ENCODE data around the gene PPP2R3A. TPM values are rescaled to one million over a fixed set of nuclear protein-coding genes. Genes with fewer than 3 reads are reported as not detected.
"Not testable (repeated sequence)": the region's sequence is repeated elsewhere in the genome, so short reads cannot be mapped to it uniquely, and the experiment has no call there.

Gene PPP2R3A
- total and polyA plus RNA-seq, 2 donors, result 0.80 to 1.1 TPM

GRCh38 chr3:136189043-136189442 lies 223.5 kb downstream of the PPP2R3A start:
- H3K36me3 ChIP-seq (ENCODE audit: control insufficient read depth in 2 of 2, insufficient read depth in 2 of 2, low read length in 1 of 2), result peaks cover 0 to 7% of the 10 kb centered on the region in 2 donors
- peaks cover 19 to 46% of the 10 kb centered on the region in 2 donors for H3K4me1 ChIP-seq (ENCODE audit: control insufficient read depth in 2 of 2, insufficient read depth in 2 of 2, low read length in 2 of 2)
- no peak overlapping the region for H3K27ac ChIP-seq (ENCODE audit: low read depth in 1 of 2, low read length in 1 of 2)
- H3K9me3 ChIP-seq (ENCODE audit: control insufficient read depth in 2 of 2, insufficient read depth in 1 of 2, low read length in 1 of 2), result no peaks in the 10 kb centered on the region
- H3K27me3 ChIP-seq (ENCODE audit: control insufficient read depth in 2 of 2, insufficient read depth in 1 of 2, low read length in 1 of 2), result no peaks in the 10 kb centered on the region
- WGBS, result 80% methylated on average over 5 of the region's 5 CpGs
- no peak overlapping the region for H3K4me3 ChIP-seq (ENCODE audit: low read length in 2 of 2)
- DNase-seq (ENCODE audit: low read depth in 6 of 9, low spot score in 9 of 9), result no peak

- H3K4me1 ChIP-seq (ENCODE audit: control insufficient read depth in 2 of 2, insufficient read depth in 2 of 2, low read length in 2 of 2), result peaks cover 19 to 42% of the 10 kb centered on the region in 2 donors
- H3K27ac ChIP-seq (ENCODE audit: low read depth in 1 of 2, low read length in 1 of 2), result no peak overlapping the region
- no peaks in the 10 kb centered on the region for H3K27me3 ChIP-seq (ENCODE audit: control insufficient read depth in 2 of 2, insufficient read depth in 1 of 2, low read length in 1 of 2)
- H3K36me3 ChIP-seq (ENCODE audit: control insufficient read depth in 2 of 2, insufficient read depth in 2 of 2, low read length in 1 of 2), result peaks cover 0 to 7% of the 10 kb centered on the region in 2 donors
- WGBS, result 94% methylated on average over 11 of the region's 11 CpGs
- no peak for DNase-seq (ENCODE audit: low read depth in 6 of 9, low spot score in 9 of 9)
- no peak overlapping the region for H3K4me3 ChIP-seq (ENCODE audit: low read length in 2 of 2)
- no peaks in the 10 kb centered on the region for H3K9me3 ChIP-seq (ENCODE audit: control insufficient read depth in 2 of 2, insufficient read depth in 1 of 2, low read length in 1 of 2)
These were observed 224.5 kb downstream of the PPP2R3A start for GRCh38 chr3:136189859-136190617.

- H3K36me3 ChIP-seq (ENCODE audit: control insufficient read depth in 2 of 2, insufficient read depth in 2 of 2, low read length in 1 of 2); H3K27me3 ChIP-seq (ENCODE audit: control insufficient read depth in 2 of 2, insufficient read depth in 1 of 2, low read length in 1 of 2); H3K9me3 ChIP-seq (ENCODE audit: control insufficient read depth in 2 of 2, insufficient read depth in 1 of 2, low read length in 1 of 2): not testable (repeated sequence)
- peaks cover 17 to 32% of the 10 kb centered on the region in 2 donors for H3K4me1 ChIP-seq (ENCODE audit: control insufficient read depth in 2 of 2, insufficient read depth in 2 of 2, low read length in 2 of 2)
- H3K27ac ChIP-seq (ENCODE audit: low read depth in 1 of 2, low read length in 1 of 2), result peak overlapping the region; percentile 2 to 15
- H3K4me3 ChIP-seq (ENCODE audit: low read length in 2 of 2), result peak overlapping the region; percentile 91 to 95
- peak in 1 of 9 donors; percentile 26 for DNase-seq (ENCODE audit: low read depth in 6 of 9, low spot score in 9 of 9)
- 25% methylated on average over 6 of the region's 6 CpGs for WGBS
These were observed 226.7 kb downstream of the PPP2R3A start for GRCh38 chr3:136192195-136192594.

GRCh38 chr3:136192831-136193230 lies 227.3 kb downstream of the PPP2R3A start:
- peak in 2 of 9 donors; percentile 14 to 28 for DNase-seq (ENCODE audit: low read depth in 6 of 9, low spot score in 9 of 9)
- H3K4me1 ChIP-seq (ENCODE audit: control insufficient read depth in 2 of 2, insufficient read depth in 2 of 2, low read length in 2 of 2), result peaks cover 17 to 28% of the 10 kb centered on the region in 2 donors
- H3K9me3 ChIP-seq (ENCODE audit: control insufficient read depth in 2 of 2, insufficient read depth in 1 of 2, low read length in 1 of 2), result no peaks in the 10 kb centered on the region
- WGBS, result 0% methylated on average over 2 of the region's 2 CpGs
- H3K27me3 ChIP-seq (ENCODE audit: control insufficient read depth in 2 of 2, insufficient read depth in 1 of 2, low read length in 1 of 2), result no peaks in the 10 kb centered on the region
- peak overlapping the region in 1 of 2 donors; percentile 92 for H3K27ac ChIP-seq (ENCODE audit: low read depth in 1 of 2, low read length in 1 of 2)
- peaks cover 0 to 7% of the 10 kb centered on the region in 2 donors for H3K36me3 ChIP-seq (ENCODE audit: control insufficient read depth in 2 of 2, insufficient read depth in 2 of 2, low read length in 1 of 2)
- H3K4me3 ChIP-seq (ENCODE audit: low read length in 2 of 2), result peak overlapping the region; percentile 91 to 95

- peak in 5 of 9 donors; percentile 39 to 69 (median 50) for DNase-seq (ENCODE audit: low read depth in 6 of 9, low spot score in 9 of 9)
- peaks cover 0 to 1% of the 10 kb centered on the region in 2 donors for H3K9me3 ChIP-seq (ENCODE audit: control insufficient read depth in 2 of 2, insufficient read depth in 1 of 2, low read length in 1 of 2)
These were observed 227.9 kb downstream of the PPP2R3A start for GRCh38 chr3:136193278-136194054.

GRCh38 chr3:136194409-136195257 lies 229.1 kb downstream of the PPP2R3A start:
- DNase-seq (ENCODE audit: low read depth in 6 of 9, low spot score in 9 of 9), result peak in 6 of 9 donors; percentile 51 to 86 (median 66)
- peaks cover 0 to 6% of the 10 kb centered on the region in 2 donors for H3K9me3 ChIP-seq (ENCODE audit: control insufficient read depth in 2 of 2, insufficient read depth in 1 of 2, low read length in 1 of 2)
- H3K27ac ChIP-seq (ENCODE audit: low read depth in 1 of 2, low read length in 1 of 2), result peak overlapping the region; percentile 92 to 99
- peaks cover 0 to 7% of the 10 kb centered on the region in 2 donors for H3K36me3 ChIP-seq (ENCODE audit: control insufficient read depth in 2 of 2, insufficient read depth in 2 of 2, low read length in 1 of 2)
- WGBS, result under 1% methylated on average over 47 of the region's 47 CpGs
- H3K27me3 ChIP-seq (ENCODE audit: control insufficient read depth in 2 of 2, insufficient read depth in 1 of 2, low read length in 1 of 2), result no peaks in the 10 kb centered on the region
- H3K4me1 ChIP-seq (ENCODE audit: control insufficient read depth in 2 of 2, insufficient read depth in 2 of 2, low read length in 2 of 2), result peaks cover 12 to 14% of the 10 kb centered on the region in 2 donors
- H3K4me3 ChIP-seq (ENCODE audit: low read length in 2 of 2), result peak overlapping the region; percentile 91 to 95

More at GRCh38 chr3:136193278-136194054, 227.9 kb downstream of the PPP2R3A start:
- Histone ChIP-seq H3K36me3 (ENCODE audit: control insufficient read depth in 2 of 2, insufficient read depth in 2 of 2, low read length in 1 of 2) (peaks cover 0 to 7% of the 10 kb centered on the region in 2 donors), H3K27me3 (ENCODE audit: control insufficient read depth in 2 of 2, insufficient read depth in 1 of 2, low read length in 1 of 2) (no peaks in the 10 kb centered on the region), H3K4me3 (ENCODE audit: low read length in 2 of 2) (peak overlapping the region; percentile 91 to 95), H3K4me1 (ENCODE audit: control insufficient read depth in 2 of 2, insufficient read depth in 2 of 2, low read length in 2 of 2) (peaks cover 14 to 21% of the 10 kb centered on the region in 2 donors), H3K27ac (ENCODE audit: low read depth in 1 of 2, low read length in 1 of 2) (peak overlapping the region; percentile 66 to 92)
- under 1% methylated on average over 6 of the region's 6 CpGs for WGBS

GRCh38 chr3:136195258-136196063 lies 229.9 kb downstream of the PPP2R3A start:
- peaks cover 7 to 8% of the 10 kb centered on the region in 2 donors for H3K4me1 ChIP-seq (ENCODE audit: control insufficient read depth in 2 of 2, insufficient read depth in 2 of 2, low read length in 2 of 2)
- H3K9me3 ChIP-seq (ENCODE audit: control insufficient read depth in 2 of 2, insufficient read depth in 1 of 2, low read length in 1 of 2), result peaks cover 0 to 6% of the 10 kb centered on the region in 2 donors
- H3K27me3 ChIP-seq (ENCODE audit: control insufficient read depth in 2 of 2, insufficient read depth in 1 of 2, low read length in 1 of 2), result no peaks in the 10 kb centered on the region
- DNase-seq (ENCODE audit: low read depth in 6 of 9, low spot score in 9 of 9), result peak in 5 of 9 donors; percentile 41 to 76 (median 48)
- H3K4me3 ChIP-seq (ENCODE audit: low read length in 2 of 2), result peak overlapping the region; percentile 91 to 95
- peak overlapping the region; percentile 92 to 99 for H3K27ac ChIP-seq (ENCODE audit: low read depth in 1 of 2, low read length in 1 of 2)
- H3K36me3 ChIP-seq (ENCODE audit: control insufficient read depth in 2 of 2, insufficient read depth in 2 of 2, low read length in 1 of 2), result peaks cover 0 to 4% of the 10 kb centered on the region in 2 donors
- under 1% methylated on average over 103 of the region's 103 CpGs for WGBS

GRCh38 chr3:136196064-136196400 lies 230.5 kb downstream of the PPP2R3A start, which contains the start of gene MSL2:
Gene MSL2, minus strand, starts transcription at chr3:136196335. Its CDS starts 1,222 bp downstream, at chr3:136195113.
- under 1% methylated on average over 37 of the region's 37 CpGs for WGBS
- Histone ChIP-seq H3K9me3 (ENCODE audit: control insufficient read depth in 2 of 2, insufficient read depth in 1 of 2, low read length in 1 of 2) (peaks cover 0 to 6% of the 10 kb centered on the region in 2 donors), H3K27ac (ENCODE audit: low read depth in 1 of 2, low read length in 1 of 2) (peak within 1 kb of the TSS; percentile 92 to 99), H3K4me1 (ENCODE audit: control insufficient read depth in 2 of 2, insufficient read depth in 2 of 2, low read length in 2 of 2) (peaks cover 3 to 6% of the 10 kb centered on the region in 2 donors), H3K27me3 (ENCODE audit: control insufficient read depth in 2 of 2, insufficient read depth in 1 of 2, low read length in 1 of 2) (no peaks in the 10 kb centered on the region), H3K4me3 (ENCODE audit: low read length in 2 of 2) (peak within 1 kb of the TSS; percentile 91 to 95), H3K36me3 (ENCODE audit: control insufficient read depth in 2 of 2, insufficient read depth in 2 of 2, low read length in 1 of 2) (peaks cover 0 to 4% of the 10 kb centered on the region in 2 donors)
- DNase-seq (ENCODE audit: low read depth in 6 of 9, low spot score in 9 of 9), result no peak
